Endothelial cell of umbilical vein (primary cell): ENCODE data around the gene NUDT13. TPM values are rescaled to one million over a fixed set of nuclear protein-coding genes. Genes with fewer than 3 reads are reported as not detected.

ENCODE experiments used
- BruUV-seq: library from RNA; stranded (reverse); fragments of 400-500 nt; replicated peaks from 2 replicates; lab custom pipeline; 2021; lab: Mats Ljungman, UMichigan
- CTCF ChIA-PET: fragments of 300-600, 350-600 bp; sonication (Branson Sonifier 250); formaldehyde crosslinking; loops from one replicate; lab custom pipeline; 2021; ENCODE audit warnings: antibody characterized with exemption, inconsistent platforms; lab: Charles Lee
- POLR2A ChIA-PET: fragments of 300-600, 350-600 bp; sonication (Branson Sonifier 250); formaldehyde crosslinking; loops from one replicate; lab custom pipeline; 2021; ENCODE audit warnings: antibody characterized with exemption, inconsistent platforms; lab: Charles Lee
- DNase-seq: peaks from one replicate; pipeline ENCODE4 v3.0.0-alpha.2; 2011; ENCODE audit warnings: low read depth, low spot score
- FAIRE-seq: peaks from 2 replicates; lab custom pipeline; 2011; peaks lifted over from hg19 to GRCh38; lab: Jason Lieb, UNC
- H2AFZ ChIP-seq: 2 replicates; pipeline ENCODE4 v1.6.0; 2012; ENCODE audit warnings: low read depth, low read length, control low read depth, inconsistent platforms
- H3K27ac ChIP-seq: 2 replicates; pipeline ENCODE4 v1.5.1; 2011; ENCODE audit warnings: low read depth, mild to moderate bottlenecking, control low read depth, low read length, moderate library complexity; ENCODE audit not compliant: insufficient read depth
- H3K27me3 ChIP-seq, 2 experiments: 2 replicates each; pipeline versions ENCODE4 v1.6.0 to v1.6.1; 2011; ENCODE audit warnings: low read length in 2 of 2, mixed read lengths in 1 of 2; ENCODE audit not compliant: control insufficient read depth in 2 of 2, insufficient read depth in 2 of 2
- H3K36me3 ChIP-seq, 2 experiments: 2 replicates in 1 of 2; 3 replicates in 1 of 2; pipeline ENCODE4 v1.5.1; 2011; ENCODE audit warnings: low read length in 2 of 2, mild to moderate bottlenecking in 1 of 2, moderate library complexity in 1 of 2; ENCODE audit not compliant: control insufficient read depth in 2 of 2, insufficient read depth in 2 of 2; ENCODE audit errors: extremely low read depth in 1 of 2
- H3K4me1 ChIP-seq: 3 replicates; pipeline ENCODE4 v1.5.1; 2011; ENCODE audit warnings: mild to moderate bottlenecking, low read length; ENCODE audit not compliant: control insufficient read depth, insufficient read depth; ENCODE audit errors: extremely low read depth
- H3K4me2 ChIP-seq: 2 replicates; pipeline ENCODE4 v1.6.1; 2011; ENCODE audit warnings: low read length, control low read depth, mixed read lengths; ENCODE audit not compliant: insufficient read depth
- H3K4me3 ChIP-seq, 3 experiments: fragments of 200-600 bp in 1 of 3; sonication (generic), shearing (Covaris generic) in 1 of 3; replicated peaks in 1 of 3; 2 replicates each; pipeline ENCODE4 v1.5.1; 2011 to 2016; ENCODE audit warnings: control low read depth in 3 of 3, low read length in 3 of 3, mild to moderate bottlenecking in 2 of 3, inconsistent platforms in 1 of 3, low read depth in 1 of 3, moderate library complexity in 1 of 3; ENCODE audit not compliant: insufficient read depth in 1 of 3
- H3K79me2 ChIP-seq: 2 replicates; pipeline ENCODE4 v1.6.0; 2012; ENCODE audit warnings: low read length, inconsistent platforms; ENCODE audit not compliant: control insufficient read depth, insufficient read depth
- H3K9ac ChIP-seq: replicated peaks from 2 replicates; pipeline ENCODE3; 2011; ENCODE audit warnings: low read length, control low read depth; ENCODE audit not compliant: insufficient read depth; ENCODE audit errors: extremely low read depth
- H3K9me1 ChIP-seq: replicated peaks from 3 replicates; pipeline ENCODE4 v1.6.0; 2011; ENCODE audit warnings: mild to moderate bottlenecking, low read length; ENCODE audit not compliant: control insufficient read depth, insufficient read depth; ENCODE audit errors: extremely low read depth
- H3K9me3 ChIP-seq: replicated peaks from 2 replicates; pipeline ENCODE4 v1.5.1; 2012; ENCODE audit warnings: low read length, inconsistent platforms; ENCODE audit not compliant: control insufficient read depth, insufficient read depth
- H4K20me1 ChIP-seq: replicated peaks from 2 replicates; pipeline ENCODE3; 2011; ENCODE audit warnings: mild to moderate bottlenecking, low read length; ENCODE audit not compliant: control insufficient read depth, insufficient read depth; ENCODE audit errors: extremely low read depth
- EZH2 ChIP-seq: IDR thresholded peaks from 2 replicates; pipeline ENCODE4 v1.6.1; 2012; ENCODE audit warnings: borderline replicate concordance, low read depth, mild to moderate bottlenecking, moderate library complexity, low read length, inconsistent platforms; ENCODE audit not compliant: severe bottlenecking
- FOS ChIP-seq: IDR thresholded peaks from 2 replicates; pipeline ENCODE4 v1.6.1; 2011; ENCODE audit warnings: mild to moderate bottlenecking, low read length, moderate library complexity, borderline replicate concordance; ENCODE audit not compliant: insufficient read depth
- GATA2 ChIP-seq: IDR thresholded peaks from 2 replicates; pipeline ENCODE4 v1.7.0; 2011; ENCODE audit warnings: low read depth, mild to moderate bottlenecking, moderate library complexity, mixed read lengths, low read length; ENCODE audit not compliant: insufficient read length, insufficient read depth
- JUN ChIP-seq: IDR thresholded peaks from 2 replicates; pipeline ENCODE4 v1.6.1; 2011; ENCODE audit warnings: borderline replicate concordance, low read depth; ENCODE audit not compliant: insufficient read length, insufficient read depth
- MAX ChIP-seq: IDR thresholded peaks from 2 replicates; pipeline ENCODE4 v1.6.1; 2011; ENCODE audit not compliant: insufficient read depth, insufficient read length
- MYC ChIP-seq: IDR thresholded peaks from one replicate; pipeline ENCODE4 v1.6.1; 2011; ENCODE audit warnings: mild to moderate bottlenecking, low read depth, low read length
- POLR2A ChIP-seq: IDR thresholded peaks from 2 replicates; pipeline ENCODE4 v1.6.1; 2012; ENCODE audit warnings: low read depth, mild to moderate bottlenecking, control low read depth, low read length
- POLR2AphosphoS5 ChIP-seq: IDR thresholded peaks from 2 replicates; pipeline ENCODE4 v1.6.1; 2012; ENCODE audit warnings: low read depth, mild to moderate bottlenecking, control low read depth, low read length, moderate library complexity; ENCODE audit not compliant: insufficient read depth
- dilution Hi-C: fragments of 300-500 bp; cut with MboI; formaldehyde crosslinking; loops from one replicate; pipeline ENCODE4 v1.15.0; 2019; ENCODE audit warnings: low sequenced_read_pairs; ENCODE audit not compliant: extremely low pct_ligation_motif_present
- intact Hi-C: fragments of 100-400 bp; cut with micrococcal nuclease; formaldehyde crosslinking; loops from one replicate; pipeline ENCODE4 v1.10.0; 2022
- polyA plus RNA-seq, 4 experiments: library from polyadenylated mRNA; depleted of rRNA in 3 of 4; stranded (reverse) in 3 of 4; unstranded in 1 of 4; fragments of >200 nt; gene quantifications; 2 replicates each; pipeline versions ENCODE4 v1.2.1 to v1.2.3, GENCODE V29; 2011 to 2012; ENCODE audit warnings: missing spikeins in 1 of 4
- total RNA-seq: library from RNA; stranded (reverse); gene quantifications from 2 replicates; pipeline ENCODE4 v1.2.3, GENCODE V29; 2021
- TF ChIP-seq, protein P1 (sequence below), 2 donors: IDR thresholded peaks; 1 replicate in 1 of 2; 2 replicates in 1 of 2; pipeline ENCODE4 v1.5.1; 2011; ENCODE audit warnings: low read length in 2 of 2, mild to moderate bottlenecking in 2 of 2, moderate library complexity in 2 of 2, control low read depth in 1 of 2, inconsistent platforms in 1 of 2, low read depth in 1 of 2; ENCODE audit not compliant: insufficient read depth in 1 of 2; ENCODE audit errors: extremely low read depth in 1 of 2

NUDT13 gene
- total and polyA plus RNA-seq, 2 donors (not counting 3 experiments of a cell fraction or from before 2014, with no cell fraction given) = 1.6 to 2.3 TPM

DNA sequence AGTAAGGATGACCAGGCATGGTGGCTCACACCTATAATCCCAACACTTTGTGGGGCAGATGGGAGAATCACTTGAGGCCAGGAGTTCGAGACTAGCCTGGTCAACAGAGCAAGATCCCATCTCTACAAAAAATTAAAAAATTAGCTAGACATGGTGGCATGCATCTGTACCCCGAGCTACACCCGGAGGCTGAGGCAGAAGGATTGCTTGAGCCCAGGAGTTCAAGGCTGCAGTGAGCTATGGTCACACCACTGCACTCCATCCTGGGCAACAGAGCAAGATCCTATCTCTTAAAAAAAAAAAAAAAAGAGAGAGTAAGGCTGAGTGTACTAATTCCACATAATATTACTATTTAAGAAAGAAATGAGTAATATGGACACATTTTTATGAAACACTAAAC lies 17.4 kb upstream of the NUDT13 start:
- no peak for TF ChIP-seq JUN
- no peak for TF ChIP-seq POLR2A
- TF ChIP-seq, protein P1, sequence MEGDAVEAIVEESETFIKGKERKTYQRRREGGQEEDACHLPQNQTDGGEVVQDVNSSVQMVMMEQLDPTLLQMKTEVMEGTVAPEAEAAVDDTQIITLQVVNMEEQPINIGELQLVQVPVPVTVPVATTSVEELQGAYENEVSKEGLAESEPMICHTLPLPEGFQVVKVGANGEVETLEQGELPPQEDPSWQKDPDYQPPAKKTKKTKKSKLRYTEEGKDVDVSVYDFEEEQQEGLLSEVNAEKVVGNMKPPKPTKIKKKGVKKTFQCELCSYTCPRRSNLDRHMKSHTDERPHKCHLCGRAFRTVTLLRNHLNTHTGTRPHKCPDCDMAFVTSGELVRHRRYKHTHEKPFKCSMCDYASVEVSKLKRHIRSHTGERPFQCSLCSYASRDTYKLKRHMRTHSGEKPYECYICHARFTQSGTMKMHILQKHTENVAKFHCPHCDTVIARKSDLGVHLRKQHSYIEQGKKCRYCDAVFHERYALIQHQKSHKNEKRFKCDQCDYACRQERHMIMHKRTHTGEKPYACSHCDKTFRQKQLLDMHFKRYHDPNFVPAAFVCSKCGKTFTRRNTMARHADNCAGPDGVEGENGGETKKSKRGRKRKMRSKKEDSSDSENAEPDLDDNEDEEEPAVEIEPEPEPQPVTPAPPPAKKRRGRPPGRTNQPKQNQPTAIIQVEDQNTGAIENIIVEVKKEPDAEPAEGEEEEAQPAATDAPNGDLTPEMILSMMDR (IDR thresholded peaks at IDR 0.05; ENCODE audit: extremely low read depth in 1 of 2, insufficient read depth in 1 of 2, low read depth in 1 of 2, low read length in 2 of 2) = no peak
- no peak for TF ChIP-seq MAX
- TF ChIP-seq FOS = no peak
- TF ChIP-seq POLR2AphosphoS5 = no peak
- TF ChIP-seq GATA2 = no peak
- no peak for TF ChIP-seq EZH2
- TF ChIP-seq MYC = no peak
- Histone ChIP-seq H3K4me2 (no peak overlapping the region), H3K27me3 (no peaks in the 10 kb centered on the region), H2AFZ (no peak overlapping the region), H4K20me1 (no peaks in the 10 kb centered on the region), H3K9me3 (no peaks in the 10 kb centered on the region), H3K27ac (no peak overlapping the region), H3K36me3 (no peaks in the 10 kb centered on the region), H3K4me3 (no peak overlapping the region), H3K9ac (no peak overlapping the region), H3K9me1 (no peaks in the 10 kb centered on the region), H3K79me2 (peaks cover 38% of the 10 kb centered on the region), H3K4me1 (peaks cover 17% of the 10 kb centered on the region)
- dilution Hi-C loops (no loop called here), intact Hi-C loops (no loop called here)
- DNase-seq (no peak), FAIRE-seq (no peak)
- CTCF ChIA-PET = interaction anchor here (4.4 kb wide), 1 partner anchor 32 kb away, joined by 27 read pairs; no protein-coding TSS in a partner anchor
- no TSS peak for BruUV-seq
- POLR2A ChIA-PET = no interaction called here
